Keratinocyte (primary cell): Measurements from ENCODE around the gene FMR1NB. TPM values are rescaled to one million over a fixed set of nuclear protein-coding genes. Genes with fewer than 3 reads are reported as not detected.

Experiments
- DNase-seq: peaks from one replicate; pipeline ENCODE4 v3.0.0-alpha.2; 2011; ENCODE audit warnings: low read depth, missing footprints, low spot score
- FAIRE-seq: peaks from 2 replicates; lab custom pipeline; 2011; peaks lifted over from hg19 to GRCh38; lab: Jason Lieb, UNC
- H2AFZ ChIP-seq: 2 replicates; pipeline ENCODE4 v1.6.0; 2012; ENCODE audit warnings: low read length, control low read depth, inconsistent platforms; ENCODE audit not compliant: control insufficient read depth
- H3K27ac ChIP-seq: 2 replicates; pipeline ENCODE4 v1.5.1; 2011; ENCODE audit warnings: low read length; ENCODE audit not compliant: control insufficient read depth, insufficient read depth
- H3K27me3 ChIP-seq: 3 replicates; pipeline ENCODE4 v1.6.0; 2011; ENCODE audit warnings: low read length; ENCODE audit not compliant: control insufficient read depth, insufficient read depth; ENCODE audit errors: extremely low read depth
- H3K36me3 ChIP-seq, 2 experiments: 2 replicates in 1 of 2; 3 replicates in 1 of 2; pipeline ENCODE4 v1.5.1; 2011; ENCODE audit warnings: low read length in 2 of 2, mild to moderate bottlenecking in 1 of 2; ENCODE audit not compliant: control insufficient read depth in 2 of 2, insufficient read depth in 2 of 2; ENCODE audit errors: extremely low read depth in 1 of 2
- H3K4me1 ChIP-seq: 3 replicates; pipeline ENCODE4 v1.5.1; 2011; ENCODE audit warnings: low read length; ENCODE audit not compliant: control insufficient read depth, insufficient read depth; ENCODE audit errors: extremely low read depth
- H3K4me2 ChIP-seq: 3 replicates; pipeline ENCODE4 v1.6.0; 2011; ENCODE audit warnings: low read depth, low read length; ENCODE audit not compliant: control insufficient read depth, insufficient read depth; ENCODE audit errors: extremely low read depth
- H3K4me3 ChIP-seq, 3 experiments: fragments of 200-600 bp in 1 of 3; sonication (generic) in 1 of 3; 2 replicates in 2 of 3; 3 replicates in 1 of 3; pipeline ENCODE4 v1.5.1; 2011 to 2016; ENCODE audit warnings: low read length in 3 of 3, mild to moderate bottlenecking in 3 of 3, control low read depth in 2 of 3, inconsistent platforms in 1 of 3, low read depth in 1 of 3, mixed read lengths in 1 of 3, mixed run types in 1 of 3, moderate library complexity in 1 of 3; ENCODE audit not compliant: control insufficient read depth in 2 of 3, insufficient read depth in 2 of 3; ENCODE audit errors: extremely low read depth in 1 of 3
- H3K79me2 ChIP-seq: 2 replicates; pipeline ENCODE4 v1.6.0; 2012; ENCODE audit warnings: low read length; ENCODE audit not compliant: control insufficient read depth, insufficient read depth
- H3K9ac ChIP-seq: 3 replicates; pipeline ENCODE4 v1.6.0; 2011; ENCODE audit warnings: low read length; ENCODE audit not compliant: control insufficient read depth, insufficient read depth; ENCODE audit errors: extremely low read depth
- H3K9me1 ChIP-seq: 3 replicates; pipeline ENCODE4 v1.6.0; 2011; ENCODE audit warnings: low read length; ENCODE audit not compliant: control insufficient read depth, insufficient read depth; ENCODE audit errors: extremely low read depth
- H3K9me3 ChIP-seq: 2 replicates; pipeline ENCODE4 v1.5.1; 2012; ENCODE audit warnings: low read depth, low read length; ENCODE audit not compliant: control insufficient read depth
- H4K20me1 ChIP-seq: 3 replicates; pipeline ENCODE4 v1.6.0; 2011; ENCODE audit warnings: low read length; ENCODE audit not compliant: control insufficient read depth, insufficient read depth; ENCODE audit errors: extremely low read depth
- EZH2 ChIP-seq: IDR thresholded peaks from one replicate; pipeline ENCODE4 v1.6.1; 2012; ENCODE audit warnings: inconsistent platforms, mild to moderate bottlenecking, low read length, moderate library complexity
- dilution Hi-C: fragments of 300-500 bp; cut with MboI; formaldehyde crosslinking; loops from one replicate; pipeline ENCODE4 v1.7.0; 2020; ENCODE audit warnings: low sequenced_read_pairs; ENCODE audit not compliant: extremely low pct_ligation_motif_present
- polyA plus RNA-seq, 5 experiments: library from polyadenylated mRNA; depleted of rRNA in 3 of 5; stranded (reverse) in 3 of 5; stranded (forward) in 1 of 5; unstranded in 1 of 5; fragments of >200 nt; gene quantifications; 1 replicate in 1 of 5; 2 replicates in 3 of 5; 3 replicates in 1 of 5; pipeline versions ENCODE4 v1.2.1 to v1.2.3, GENCODE V29; 2011 to 2012; ENCODE audit warnings: missing spikeins in 2 of 5, low read depth in 1 of 5, low replicate concordance in 1 of 5
- TF ChIP-seq, protein P1 (sequence below), 3 experiments: IDR thresholded peaks in 1 of 3; conservative IDR thresholded peaks in 1 of 3; optimal IDR thresholded peaks in 1 of 3; 2 replicates in 2 of 3; 3 replicates in 1 of 3; pipeline versions ENCODE3 to v1.5.1; 2011; ENCODE audit warnings: low read length in 3 of 3, mild to moderate bottlenecking in 3 of 3, moderate library complexity in 2 of 3, control low read depth in 1 of 3, inconsistent platforms in 1 of 3; ENCODE audit not compliant: insufficient read depth in 2 of 3; ENCODE audit errors: extremely low read depth in 1 of 3

The FMR1NB gene
- polyA plus RNA-seq, 1 donor (not counting 4 experiments of a cell fraction or from before 2014, with no cell fraction given): not detected

DNA sequence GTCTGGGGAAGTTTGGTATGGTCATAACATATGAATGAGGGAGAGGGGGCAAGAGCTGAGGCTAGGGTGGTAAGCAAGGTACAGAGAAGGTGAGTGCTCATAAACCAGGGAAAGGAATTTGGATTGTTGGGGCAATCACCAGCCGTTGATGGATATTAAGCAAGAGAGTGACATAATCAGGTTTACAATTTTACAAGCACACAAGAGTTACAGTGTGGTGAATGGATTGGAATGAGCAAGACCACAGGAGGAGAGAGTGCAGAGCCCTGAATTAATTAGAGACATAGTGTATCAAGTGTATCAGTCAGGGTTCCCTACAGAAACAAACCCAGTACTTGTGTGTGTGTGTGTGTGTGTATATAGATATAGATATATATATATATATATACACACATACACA lies 18.7 kb upstream of the FMR1NB start:
- no peak overlapping the region for H2AFZ ChIP-seq
- no peaks in the 10 kb centered on the region for H3K79me2 ChIP-seq
- H3K27ac ChIP-seq: no peak overlapping the region
- H3K4me2 ChIP-seq: no peak overlapping the region
- H3K4me1 ChIP-seq: no peaks in the 10 kb centered on the region
- dilution Hi-C loops: no loop called here
- no peaks in the 10 kb centered on the region for H3K36me3 ChIP-seq
- no peak overlapping the region for H3K4me3 ChIP-seq
- no peaks in the 10 kb centered on the region for H4K20me1 ChIP-seq
- no peak overlapping the region for H3K9ac ChIP-seq
- TF ChIP-seq, protein P1, sequence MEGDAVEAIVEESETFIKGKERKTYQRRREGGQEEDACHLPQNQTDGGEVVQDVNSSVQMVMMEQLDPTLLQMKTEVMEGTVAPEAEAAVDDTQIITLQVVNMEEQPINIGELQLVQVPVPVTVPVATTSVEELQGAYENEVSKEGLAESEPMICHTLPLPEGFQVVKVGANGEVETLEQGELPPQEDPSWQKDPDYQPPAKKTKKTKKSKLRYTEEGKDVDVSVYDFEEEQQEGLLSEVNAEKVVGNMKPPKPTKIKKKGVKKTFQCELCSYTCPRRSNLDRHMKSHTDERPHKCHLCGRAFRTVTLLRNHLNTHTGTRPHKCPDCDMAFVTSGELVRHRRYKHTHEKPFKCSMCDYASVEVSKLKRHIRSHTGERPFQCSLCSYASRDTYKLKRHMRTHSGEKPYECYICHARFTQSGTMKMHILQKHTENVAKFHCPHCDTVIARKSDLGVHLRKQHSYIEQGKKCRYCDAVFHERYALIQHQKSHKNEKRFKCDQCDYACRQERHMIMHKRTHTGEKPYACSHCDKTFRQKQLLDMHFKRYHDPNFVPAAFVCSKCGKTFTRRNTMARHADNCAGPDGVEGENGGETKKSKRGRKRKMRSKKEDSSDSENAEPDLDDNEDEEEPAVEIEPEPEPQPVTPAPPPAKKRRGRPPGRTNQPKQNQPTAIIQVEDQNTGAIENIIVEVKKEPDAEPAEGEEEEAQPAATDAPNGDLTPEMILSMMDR (optimal IDR thresholded peaks at IDR 0.05 in 1 of 3, IDR thresholded peaks at IDR 0.05 in 1 of 3, conservative IDR thresholded peaks at IDR 0.05 in 1 of 3; ENCODE audit: extremely low read depth in 1 of 3, insufficient read depth in 2 of 3, low read length in 3 of 3): no peak
- TF ChIP-seq EZH2: no peak
- no peak for FAIRE-seq
- H3K9me3 ChIP-seq: no peaks in the 10 kb centered on the region
- H3K9me1 ChIP-seq: no peaks in the 10 kb centered on the region
- H3K27me3 ChIP-seq: no peaks in the 10 kb centered on the region
- DNase-seq: no peak

DNA sequence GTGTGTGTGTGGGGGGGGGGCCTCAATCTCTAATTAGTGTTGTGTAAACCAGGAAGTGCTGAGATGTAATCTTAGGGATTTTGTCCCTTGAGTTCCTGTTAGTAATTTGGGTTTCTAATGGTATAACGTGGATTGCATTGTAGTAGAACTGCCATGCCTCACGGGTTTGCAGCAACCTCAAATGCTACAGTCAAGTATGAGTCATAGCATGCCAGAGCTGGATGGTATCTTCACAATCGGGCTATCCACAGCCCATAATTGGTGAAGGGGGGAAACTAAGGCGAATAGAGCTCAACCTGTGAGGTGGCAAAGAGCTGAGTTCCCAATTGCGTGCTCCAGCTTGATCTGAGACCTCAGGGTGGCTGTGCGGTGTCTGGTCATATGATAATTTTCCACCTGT lies 2.2 kb upstream of the FMR1NB start:
- no peak for FAIRE-seq
- Histone ChIP-seq H3K4me1 (no peaks in the 10 kb centered on the region), H3K4me2 (no peak overlapping the region), H3K27me3 (no peaks in the 10 kb centered on the region), H3K9ac (no peak overlapping the region), H3K27ac (no peak overlapping the region), H3K79me2 (no peaks in the 10 kb centered on the region), H3K36me3 (no peaks in the 10 kb centered on the region), H3K9me1 (no peaks in the 10 kb centered on the region), H4K20me1 (no peaks in the 10 kb centered on the region), H3K9me3 (no peaks in the 10 kb centered on the region), H3K4me3 (no peak overlapping the region), H2AFZ (no peak overlapping the region)
- TF ChIP-seq, protein P1 (optimal IDR thresholded peaks at IDR 0.05 in 1 of 3, IDR thresholded peaks at IDR 0.05 in 1 of 3, conservative IDR thresholded peaks at IDR 0.05 in 1 of 3; ENCODE audit: extremely low read depth in 1 of 3, insufficient read depth in 2 of 3, low read length in 3 of 3): no peak
- no peak for TF ChIP-seq EZH2
- peak; percentile 42 for DNase-seq
- dilution Hi-C loops: no loop called here
